GM12878 (cell line): ENCODE data around the gene ZNF526. TPM values are rescaled to one million over a fixed set of nuclear protein-coding genes. Genes with fewer than 3 reads are reported as not detected.

Experiments
- ATAC-seq: fragments of 200-7000 bp; cut with Tn5 transposase; 3 replicates; pipeline ENCODE4 v1.9.1; 2020; ENCODE audit warnings: mild to moderate bottlenecking, moderate library complexity
- BruUV-seq: library from RNA; stranded (reverse); fragments of 400-500 nt; replicated peaks from 2 replicates; lab custom pipeline; 2021; lab: Mats Ljungman, UMichigan
- CTCF ChIA-PET: fragments of 300-600 bp; sonication (Branson Sonifier 250); formaldehyde crosslinking; extraction: SDS; loops from one replicate; lab custom pipeline; 2021; ENCODE audit warnings: inconsistent platforms; lab: Yijun Ruan, JAX
- POLR2A ChIA-PET: fragments of 350-600 bp; formaldehyde crosslinking; extraction: SDS; loops from one replicate; lab custom pipeline; 2021; ENCODE audit warnings: inconsistent platforms; lab: Charles Lee
- RAD21 ChIA-PET: fragments of 300-600 bp; sonication (Branson Sonifier 250); formaldehyde crosslinking; loops from one replicate; lab custom pipeline; 2023; ENCODE audit warnings: antibody characterized with exemption; ENCODE audit not compliant: unreplicated experiment; lab: Charles Lee
- SMC1A ChIA-PET: fragments of 300-600 bp; sonication (Branson Sonifier 250); formaldehyde crosslinking; loops from one replicate; lab custom pipeline; 2023; ENCODE audit not compliant: unreplicated experiment, uncharacterized antibody; lab: Charles Lee
- DNase-seq: peaks from one replicate; pipeline ENCODE4 v3.0.0-alpha.2; 2011; ENCODE audit warnings: low read depth, low spot score
- FAIRE-seq: peaks from 3 replicates; lab custom pipeline; 2011; peaks lifted over from hg19 to GRCh38; lab: Jason Lieb, UNC
- H2AFZ ChIP-seq: 2 replicates; pipeline ENCODE4 v1.6.0; 2011; ENCODE audit warnings: low read depth, low read length, control low read depth; ENCODE audit not compliant: control insufficient read depth
- H3K27ac ChIP-seq: 2 replicates; pipeline ENCODE4 v1.5.1; 2011; ENCODE audit warnings: control low read depth; ENCODE audit not compliant: control insufficient read depth, insufficient read depth
- H3K27me3 ChIP-seq, 2 experiments: replicated peaks in 1 of 2; 2 replicates each; pipeline versions ENCODE4 v1.6.0 to v1.6.1; 2011; ENCODE audit warnings: low read length in 1 of 2; ENCODE audit not compliant: control insufficient read depth in 2 of 2, insufficient read depth in 2 of 2
- H3K36me3 ChIP-seq, 2 experiments: 2 replicates each; pipeline ENCODE4 v1.5.1; 2011; ENCODE audit warnings: low read length in 1 of 2; ENCODE audit not compliant: control insufficient read depth in 2 of 2, insufficient read depth in 2 of 2
- H3K4me1 ChIP-seq: 2 replicates; pipeline ENCODE4 v1.6.1; 2011; ENCODE audit warnings: mild to moderate bottlenecking, low read length, moderate library complexity, mixed read lengths; ENCODE audit not compliant: control insufficient read depth, insufficient read depth
- H3K4me2 ChIP-seq: 2 replicates; pipeline ENCODE4 v1.6.0; 2011; ENCODE audit warnings: control low read depth; ENCODE audit not compliant: control insufficient read depth, insufficient read depth
- H3K4me3 ChIP-seq: fragments of 200-600 bp; sonication (generic); 2 replicates; pipeline ENCODE4 v1.5.1; 2016
- H3K79me2 ChIP-seq: 2 replicates; pipeline ENCODE4 v1.6.0; 2011; ENCODE audit warnings: low read length; ENCODE audit not compliant: control insufficient read depth, insufficient read depth
- H3K9ac ChIP-seq: 2 replicates; pipeline ENCODE4 v1.8.0; 2011; ENCODE audit warnings: low read length, control low read depth, mixed read lengths; ENCODE audit not compliant: control insufficient read depth, insufficient read depth
- H3K9me3 ChIP-seq: replicated peaks from 3 replicates; pipeline ENCODE4 v1.5.1; 2011; ENCODE audit warnings: mild to moderate bottlenecking, low read length; ENCODE audit not compliant: control insufficient read depth, insufficient read depth
- H4K20me1 ChIP-seq: 2 replicates; pipeline ENCODE4 v1.6.0; 2011; ENCODE audit not compliant: control insufficient read depth, insufficient read depth
- HDAC6 ChIP-seq: fragments of 200-600 bp; sonication (generic); IDR thresholded peaks from one replicate; pipeline ENCODE4 v1.8.0; 2017; ENCODE audit warnings: antibody characterized with exemption; ENCODE audit not compliant: unreplicated experiment
- NBN ChIP-seq: fragments of 450-650 bp; IDR thresholded peaks from 2 replicates; pipeline ENCODE4 v1.6.1; 2016
- NR2C2 ChIP-seq: IDR thresholded peaks from 2 replicates; pipeline ENCODE4 v1.6.1; 2011; ENCODE audit warnings: borderline replicate concordance, low read depth; ENCODE audit not compliant: control insufficient read depth, insufficient read length
- NR2F1 ChIP-seq: fragments of 450-650 bp; conservative IDR thresholded peaks from 2 replicates; pipeline ENCODE4 v1.6.1; 2017; ENCODE audit warnings: mild to moderate bottlenecking
- PAX5 ChIP-seq: IDR thresholded peaks from 2 replicates; pipeline ENCODE4 v1.6.1; 2011; ENCODE audit warnings: low read depth, low read length, borderline replicate concordance
- POLR2A ChIP-seq: IDR thresholded peaks from 2 replicates; pipeline ENCODE4 v1.6.1; 2011; ENCODE audit warnings: low read depth, mild to moderate bottlenecking, low read length
- RAD51 ChIP-seq: fragments of 450-650 bp; IDR thresholded peaks from 2 replicates; pipeline ENCODE4 v1.6.1; 2016; ENCODE audit warnings: moderate library complexity, mild to moderate bottlenecking, inconsistent platforms
- RUNX3 ChIP-seq: IDR thresholded peaks from 2 replicates; pipeline ENCODE4 v1.6.1; 2012; ENCODE audit warnings: low read length, inconsistent platforms
- SMC3 ChIP-seq: IDR thresholded peaks from 2 replicates; pipeline ENCODE4 v1.6.1; 2011; ENCODE audit warnings: low read length, improper control_type of control experiment, borderline replicate concordance
- ZNF274 ChIP-seq: IDR thresholded peaks from one replicate; pipeline ENCODE4 v1.8.0; 2011; ENCODE audit not compliant: insufficient read length, insufficient read depth
- WGBS: methylation state at CpG from one replicate; pipeline ENCODE4 v1.1.6; 2016; ENCODE audit warnings: low lambda C conversion rate; ENCODE audit not compliant: insufficient replicate concordance, insufficient coverage; ENCODE audit errors: missing lambda C conversion rate; 5-methylcytosine and 5-hydroxymethylcytosine counted together
- in situ Hi-C: fragments of 300-500 bp; cut with MboI; formaldehyde crosslinking; loops from 9 replicates; pipeline ENCODE4 v1.14.3; 2018; ENCODE audit warnings: mixed read lengths
- intact Hi-C: fragments of 100-400 bp; cut with micrococcal nuclease; formaldehyde crosslinking; loops from one replicate; pipeline ENCODE4 v1.14.2; 2022; ENCODE audit not compliant: unreplicated experiment
- polyA plus RNA-seq, 11 experiments: library from polyadenylated mRNA; depleted of rRNA in 4 of 11; unstranded in 6 of 11; stranded (reverse) in 5 of 11; fragments of >200 nt; fragmentation: Nextera tagmentation in 4 of 11; fragmentation: Illumina TruSeq in 1 of 11; extraction: Ambion mirVana in 4 of 11; extraction: Trizol in 1 of 11; gene quantifications; 1 replicate in 1 of 11; 2 replicates in 10 of 11; pipeline versions ENCODE4 v1.2.1 to v1.2.3, GENCODE V29; 2011 to 2016; ENCODE audit warnings: inconsistent platforms in 2 of 11, missing spikeins in 2 of 11, low read depth in 1 of 11
- total RNA-seq, 4 experiments: library from RNA; depleted of rRNA in 3 of 4; stranded (reverse); fragments of >200 nt in 3 of 4; fragmentation: Illumina TruSeq in 1 of 4; extraction: Trizol in 1 of 4; gene quantifications; 2 replicates each; pipeline versions ENCODE4 v1.2.1 to v1.2.3, GENCODE V29; 2013 to 2021
- TF ChIP-seq, protein P1 (sequence below): fragments of 450-650 bp; IDR thresholded peaks from 2 replicates; pipeline ENCODE4 v1.6.1; 2016; ENCODE audit warnings: mild to moderate bottlenecking
- TF ChIP-seq, protein P2 (sequence below): fragments of 450-650 bp; IDR thresholded peaks from 2 replicates; pipeline ENCODE4 v1.6.1; 2017; ENCODE audit warnings: mild to moderate bottlenecking, low read depth, inconsistent platforms; ENCODE audit not compliant: poor library complexity, severe bottlenecking
- TF ChIP-seq, protein P3 (sequence below): IDR thresholded peaks from 2 replicates; pipeline ENCODE4 v1.6.1; 2011; ENCODE audit warnings: low read depth, mild to moderate bottlenecking, low read length, moderate library complexity, borderline replicate concordance; ENCODE audit errors: extremely low read depth

ZNF526 gene
- total and polyA plus RNA-seq, 10 of the 15 experiments (the other 5 are each of a cell fraction or from before 2014, with no cell fraction given): 1.8 to 18.3 (median 5.5) TPM

DNA sequence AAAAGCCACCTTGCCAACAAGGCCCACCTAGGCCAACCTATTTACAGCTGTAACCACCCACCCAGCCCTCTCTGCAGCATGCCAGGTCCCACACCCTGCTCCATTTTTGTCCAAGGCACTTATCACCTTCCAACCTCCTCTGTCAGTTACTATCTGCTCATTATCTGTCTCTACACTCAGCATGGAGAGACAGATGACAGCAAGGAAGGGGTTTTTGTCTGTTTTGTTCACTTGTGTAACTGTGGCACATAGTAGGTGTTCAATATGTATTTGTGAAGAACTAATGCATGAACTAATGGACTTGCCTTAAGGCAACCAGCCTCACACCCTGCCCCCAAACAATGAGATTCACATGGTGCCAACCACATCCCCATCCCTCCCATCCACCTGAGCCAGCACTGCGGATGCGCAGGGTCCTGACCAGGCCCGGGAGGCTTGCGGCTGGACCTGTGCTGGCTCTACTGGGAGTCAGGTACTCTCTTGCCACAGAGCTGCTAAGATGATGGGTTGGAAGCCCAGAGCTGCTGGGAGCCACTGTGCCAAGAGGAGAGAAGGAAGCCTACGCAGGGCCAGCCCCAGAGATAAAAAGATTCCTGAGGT, 19.9 kb upstream of the ZNF526 start:
- H3K27ac ChIP-seq: peak overlapping the region; percentile 95
- no peak overlapping the region; the same call in 1 of the 2 replicates for H2AFZ ChIP-seq
- peaks cover 59% of the 10 kb centered on the region for H3K4me1 ChIP-seq
- RAD21 ChIA-PET: interaction anchor here (1.1 to 4.6 kb wide), 6 partner anchors 16 to 77 kb away, joined by 3 to 20 read pairs (median 6); partner anchors contain the start of genes GSK3A, POU2F2 and ZNF526
- no peak for FAIRE-seq
- H3K4me2 ChIP-seq: peak overlapping the region; percentile 90
- ATAC-seq: no peak
- H3K9me3 ChIP-seq: no peaks in the 10 kb centered on the region; the same call in 2 of the 3 replicates
- POLR2A ChIA-PET: interaction anchor here (1.0 to 3.4 kb wide), 7 partner anchors 10 to 81 kb away, joined by 3 to 22 read pairs (median 5); partner anchors contain the start of genes DEDD2 and GSK3A
- H3K9ac ChIP-seq: no peak overlapping the region; the same call in 1 of the 2 replicates
- intact Hi-C loops (loop anchor here (2.0 kb wide), 1 partner anchor 17 kb away; the partner anchor contains the start of gene DEDD2), in situ Hi-C loops (no loop called here)
- CTCF ChIA-PET: interaction anchor here (0.5 to 3.0 kb wide), 12 partner anchors 9 to 1855 kb away, joined by 3 to 11 read pairs (median 4); partner anchors contain the start of genes DEDD2, GSK3A, POU2F2 and ZNF526
- H4K20me1 ChIP-seq: no peaks in the 10 kb centered on the region
- SMC1A ChIA-PET: interaction anchor here (0.8 to 6.0 kb wide), 7 partner anchors 20 to 124 kb away, joined by 3 to 23 read pairs (median 5); partner anchors contain the start of genes GSK3A, ZNF526 and ZNF574
- DNase-seq: no peak
- peaks cover 12 to 33% of the 10 kb centered on the region in 2 experiments for H3K36me3 ChIP-seq
- TF ChIP-seq ZNF274 (no peak), NBN (peak; percentile 9; the same call in 1 of the 2 replicates), SMC3 (0 out of 2 replicates have a peak, but pooled peaks have one; percentile 6), HDAC6 (no peak), NR2C2 (no peak), RAD51 (no peak), PAX5 (no peak), RUNX3 (no peak), NR2F1 (no peak), POLR2A (no peak)
- TF ChIP-seq, protein P1, sequence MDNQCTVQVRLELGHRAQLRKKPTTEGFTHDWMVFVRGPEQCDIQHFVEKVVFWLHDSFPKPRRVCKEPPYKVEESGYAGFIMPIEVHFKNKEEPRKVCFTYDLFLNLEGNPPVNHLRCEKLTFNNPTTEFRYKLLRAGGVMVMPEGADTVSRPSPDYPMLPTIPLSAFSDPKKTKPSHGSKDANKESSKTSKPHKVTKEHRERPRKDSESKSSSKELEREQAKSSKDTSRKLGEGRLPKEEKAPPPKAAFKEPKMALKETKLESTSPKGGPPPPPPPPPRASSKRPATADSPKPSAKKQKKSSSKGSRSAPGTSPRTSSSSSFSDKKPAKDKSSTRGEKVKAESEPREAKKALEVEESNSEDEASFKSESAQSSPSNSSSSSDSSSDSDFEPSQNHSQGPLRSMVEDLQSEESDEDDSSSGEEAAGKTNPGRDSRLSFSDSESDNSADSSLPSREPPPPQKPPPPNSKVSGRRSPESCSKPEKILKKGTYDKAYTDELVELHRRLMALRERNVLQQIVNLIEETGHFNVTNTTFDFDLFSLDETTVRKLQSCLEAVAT: 0 out of 2 replicates have a peak, but pooled peaks have one; percentile 4
- TF ChIP-seq, protein P2, sequence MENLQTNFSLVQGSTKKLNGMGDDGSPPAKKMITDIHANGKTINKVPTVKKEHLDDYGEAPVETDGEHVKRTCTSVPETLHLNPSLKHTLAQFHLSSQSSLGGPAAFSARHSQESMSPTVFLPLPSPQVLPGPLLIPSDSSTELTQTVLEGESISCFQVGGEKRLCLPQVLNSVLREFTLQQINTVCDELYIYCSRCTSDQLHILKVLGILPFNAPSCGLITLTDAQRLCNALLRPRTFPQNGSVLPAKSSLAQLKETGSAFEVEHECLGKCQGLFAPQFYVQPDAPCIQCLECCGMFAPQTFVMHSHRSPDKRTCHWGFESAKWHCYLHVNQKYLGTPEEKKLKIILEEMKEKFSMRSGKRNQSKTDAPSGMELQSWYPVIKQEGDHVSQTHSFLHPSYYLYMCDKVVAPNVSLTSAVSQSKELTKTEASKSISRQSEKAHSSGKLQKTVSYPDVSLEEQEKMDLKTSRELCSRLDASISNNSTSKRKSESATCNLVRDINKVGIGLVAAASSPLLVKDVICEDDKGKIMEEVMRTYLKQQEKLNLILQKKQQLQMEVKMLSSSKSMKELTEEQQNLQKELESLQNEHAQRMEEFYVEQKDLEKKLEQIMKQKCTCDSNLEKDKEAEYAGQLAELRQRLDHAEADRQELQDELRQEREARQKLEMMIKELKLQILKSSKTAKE: no peak
- TF ChIP-seq, protein P3, sequence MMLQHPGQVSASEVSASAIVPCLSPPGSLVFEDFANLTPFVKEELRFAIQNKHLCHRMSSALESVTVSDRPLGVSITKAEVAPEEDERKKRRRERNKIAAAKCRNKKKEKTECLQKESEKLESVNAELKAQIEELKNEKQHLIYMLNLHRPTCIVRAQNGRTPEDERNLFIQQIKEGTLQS: no peak
- 100% methylated on average over 5 of the region's 5 CpGs for WGBS
- H3K27me3 ChIP-seq: no peaks in the 10 kb centered on the region
- H3K79me2 ChIP-seq: peaks cover 9% of the 10 kb centered on the region
- peak overlapping the region; percentile 41; the same call in 1 of the 2 replicates for H3K4me3 ChIP-seq
- no TSS peak for BruUV-seq
